Ishikawa (cell line): ENCODE results near the gene CHST2.

ENCODE experiments used
- CEBPB ChIP-seq: IDR thresholded peaks from 2 replicates; pipeline ENCODE4 v1.6.1; 2012
- CREB1 ChIP-seq: IDR thresholded peaks from 2 replicates; pipeline ENCODE4 v1.6.1; 2012; ENCODE audit warnings: low read depth
- EGR1 ChIP-seq: IDR thresholded peaks from 2 replicates; pipeline ENCODE4 v1.6.1; 2012
- EP300 ChIP-seq: IDR thresholded peaks from 2 replicates; pipeline ENCODE4 v1.6.1; 2012; ENCODE audit warnings: borderline replicate concordance
- NFIC ChIP-seq: IDR thresholded peaks from 2 replicates; pipeline ENCODE4 v1.6.1; 2012
- TAF1 ChIP-seq: IDR thresholded peaks from 2 replicates; pipeline ENCODE4 v1.6.1; 2012; ENCODE audit warnings: low read depth, mild to moderate bottlenecking
- TEAD4 ChIP-seq: IDR thresholded peaks from 2 replicates; pipeline ENCODE4 v1.6.1; 2012
- YY1 ChIP-seq: IDR thresholded peaks from 2 replicates; pipeline ENCODE4 v1.6.1; 2012; ENCODE audit warnings: low read depth
- ZBTB7A ChIP-seq: IDR thresholded peaks from 2 replicates; pipeline ENCODE4 v1.6.1; 2012; ENCODE audit warnings: low read depth
- TF ChIP-seq, protein P1 (sequence below): IDR thresholded peaks from 2 replicates; pipeline ENCODE4 v1.6.1; 2012
- TF ChIP-seq, protein P2 (sequence below): IDR thresholded peaks from 2 replicates; pipeline ENCODE4 v1.6.1; 2012; ENCODE audit warnings: low read depth, mild to moderate bottlenecking

The CHST2 gene

DNA sequence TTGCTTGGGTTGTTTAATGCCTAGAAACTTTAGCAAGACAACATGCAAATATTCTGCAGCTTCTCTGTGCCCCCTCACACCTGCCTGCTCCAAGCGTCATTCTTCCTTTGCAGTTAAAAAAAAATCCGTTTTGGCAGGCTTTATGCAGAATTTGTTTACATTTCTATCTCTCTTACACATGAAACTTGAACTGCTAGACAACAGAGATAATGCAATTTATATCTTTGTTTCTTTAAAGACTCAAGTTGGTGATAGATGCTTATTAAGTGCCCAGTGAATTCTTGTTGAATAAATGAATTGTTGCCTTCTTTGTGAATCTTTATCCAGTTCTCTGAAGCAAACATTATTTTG lies 53.2 kb downstream of the CHST2 start:
- TF ChIP-seq TEAD4 (no peak), NFIC (no peak), EP300 (no peak), CREB1 (no peak), CEBPB (no peak), EGR1 (no peak), TAF1 (no peak), ZBTB7A (no peak), YY1 (no peak)
- TF ChIP-seq, protein P1, sequence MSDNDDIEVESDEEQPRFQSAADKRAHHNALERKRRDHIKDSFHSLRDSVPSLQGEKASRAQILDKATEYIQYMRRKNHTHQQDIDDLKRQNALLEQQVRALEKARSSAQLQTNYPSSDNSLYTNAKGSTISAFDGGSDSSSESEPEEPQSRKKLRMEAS, result no peak
- TF ChIP-seq, protein P2, sequence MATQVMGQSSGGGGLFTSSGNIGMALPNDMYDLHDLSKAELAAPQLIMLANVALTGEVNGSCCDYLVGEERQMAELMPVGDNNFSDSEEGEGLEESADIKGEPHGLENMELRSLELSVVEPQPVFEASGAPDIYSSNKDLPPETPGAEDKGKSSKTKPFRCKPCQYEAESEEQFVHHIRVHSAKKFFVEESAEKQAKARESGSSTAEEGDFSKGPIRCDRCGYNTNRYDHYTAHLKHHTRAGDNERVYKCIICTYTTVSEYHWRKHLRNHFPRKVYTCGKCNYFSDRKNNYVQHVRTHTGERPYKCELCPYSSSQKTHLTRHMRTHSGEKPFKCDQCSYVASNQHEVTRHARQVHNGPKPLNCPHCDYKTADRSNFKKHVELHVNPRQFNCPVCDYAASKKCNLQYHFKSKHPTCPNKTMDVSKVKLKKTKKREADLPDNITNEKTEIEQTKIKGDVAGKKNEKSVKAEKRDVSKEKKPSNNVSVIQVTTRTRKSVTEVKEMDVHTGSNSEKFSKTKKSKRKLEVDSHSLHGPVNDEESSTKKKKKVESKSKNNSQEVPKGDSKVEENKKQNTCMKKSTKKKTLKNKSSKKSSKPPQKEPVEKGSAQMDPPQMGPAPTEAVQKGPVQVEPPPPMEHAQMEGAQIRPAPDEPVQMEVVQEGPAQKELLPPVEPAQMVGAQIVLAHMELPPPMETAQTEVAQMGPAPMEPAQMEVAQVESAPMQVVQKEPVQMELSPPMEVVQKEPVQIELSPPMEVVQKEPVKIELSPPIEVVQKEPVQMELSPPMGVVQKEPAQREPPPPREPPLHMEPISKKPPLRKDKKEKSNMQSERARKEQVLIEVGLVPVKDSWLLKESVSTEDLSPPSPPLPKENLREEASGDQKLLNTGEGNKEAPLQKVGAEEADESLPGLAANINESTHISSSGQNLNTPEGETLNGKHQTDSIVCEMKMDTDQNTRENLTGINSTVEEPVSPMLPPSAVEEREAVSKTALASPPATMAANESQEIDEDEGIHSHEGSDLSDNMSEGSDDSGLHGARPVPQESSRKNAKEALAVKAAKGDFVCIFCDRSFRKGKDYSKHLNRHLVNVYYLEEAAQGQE, result no peak

DNA sequence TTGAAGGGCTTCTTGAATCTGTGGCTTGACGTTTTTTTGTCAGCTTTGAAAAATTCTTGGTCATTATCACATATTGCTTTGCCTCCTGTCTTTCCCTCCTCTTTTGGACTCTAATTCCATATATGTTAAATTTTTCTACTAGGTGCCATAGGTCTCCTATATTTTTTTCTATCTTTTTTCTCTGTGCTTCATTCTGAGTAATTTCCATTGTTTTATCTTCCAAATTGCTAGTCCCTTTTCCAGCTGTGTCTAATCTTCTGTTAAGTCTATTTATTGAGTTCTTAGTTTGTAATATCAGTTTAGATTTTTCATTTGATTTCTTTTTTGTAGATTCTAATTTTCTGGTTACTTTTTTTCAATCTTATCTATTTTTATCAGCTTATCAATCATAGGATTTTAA lies 53.7 kb downstream of the CHST2 start:
- TF ChIP-seq, protein P1, result no peak
- TF ChIP-seq ZBTB7A (no peak), EP300 (no peak)
